OCI-LY7 (cell line): ENCODE results near the gene NDUFB10. TPM values are rescaled to one million over a fixed set of nuclear protein-coding genes. Genes with fewer than 3 reads are reported as not detected.

Experiments used
- BruUV-seq: library from RNA; stranded (reverse); fragments of 400-500 nt; replicated peaks from 2 replicates; lab custom pipeline; 2021; lab: Mats Ljungman, UMichigan
- CTCF ChIA-PET: fragments of 300-600 bp; sonication (Branson Sonifier 250); formaldehyde crosslinking; loops from one replicate; lab custom pipeline; 2022; ENCODE audit warnings: antibody characterized with exemption; ENCODE audit not compliant: unreplicated experiment; lab: Charles Lee
- POLR2A ChIA-PET: fragments of 300-600 bp; sonication (Branson Sonifier 250); formaldehyde crosslinking; loops from one replicate; lab custom pipeline; 2022; ENCODE audit warnings: antibody characterized with exemption; lab: Charles Lee
- DNase-seq: peaks from one replicate; pipeline ENCODE4 v3.0.0-alpha.2; 2015; ENCODE audit warnings: low spot score
- H2AFZ ChIP-seq: fragments of 200-600 bp; sonication (generic), shearing (Covaris generic); 2 replicates; pipeline ENCODE4 v1.6.1; 2014; ENCODE audit warnings: mild to moderate bottlenecking, antibody characterized with exemption, low read length, moderate library complexity
- H3K27ac ChIP-seq: fragments of 200-600 bp; sonication (generic); 2 replicates; pipeline ENCODE4 v1.5.1; 2014; ENCODE audit warnings: mixed run types, low read depth, mild to moderate bottlenecking, moderate library complexity, low read length, inconsistent platforms; ENCODE audit not compliant: poor library complexity, severe bottlenecking
- H3K36me3 ChIP-seq: fragments of 200-600 bp; sonication (generic); 2 replicates; pipeline ENCODE4 v1.6.1; 2014; ENCODE audit warnings: mild to moderate bottlenecking, antibody characterized with exemption, low read length, moderate library complexity, mixed read lengths; ENCODE audit not compliant: insufficient read depth
- H3K4me1 ChIP-seq: fragments of 200-600 bp; sonication (generic); 2 replicates; pipeline ENCODE4 v1.5.1; 2014; ENCODE audit warnings: mild to moderate bottlenecking, low read length; ENCODE audit not compliant: insufficient read depth, poor library complexity, severe bottlenecking
- H3K4me2 ChIP-seq: fragments of 200-600 bp; sonication (generic); 2 replicates; pipeline ENCODE4 v1.6.1; 2014; ENCODE audit warnings: mild to moderate bottlenecking, low read length
- H3K4me3 ChIP-seq: fragments of 200-600 bp; sonication (generic); 2 replicates; pipeline ENCODE4 v1.5.1; 2014; ENCODE audit warnings: mild to moderate bottlenecking, low read depth, low read length; ENCODE audit not compliant: poor library complexity, severe bottlenecking
- H3K79me2 ChIP-seq: fragments of 200-600 bp; sonication (generic); 2 replicates; pipeline ENCODE4 v1.6.1; 2016; ENCODE audit warnings: low read depth, mild to moderate bottlenecking, low read length, moderate library complexity, mixed read lengths; ENCODE audit not compliant: insufficient read depth
- H3K9me2 ChIP-seq: fragments of 200-600 bp; sonication (generic); 2 replicates; pipeline ENCODE4 v1.6.1; 2016; ENCODE audit warnings: mild to moderate bottlenecking, low read length, mixed read lengths; ENCODE audit not compliant: insufficient read depth
- H3K9me3 ChIP-seq: fragments of 200-600 bp; sonication (generic); 2 replicates; pipeline ENCODE4 v1.6.1; 2014; ENCODE audit warnings: mild to moderate bottlenecking, mixed run types, low read length, mixed read lengths
- H4K20me1 ChIP-seq: fragments of 200-600 bp; sonication (generic); 2 replicates; pipeline ENCODE4 v1.6.1; 2014; ENCODE audit warnings: mild to moderate bottlenecking, antibody characterized with exemption, low read length, moderate library complexity, mixed read lengths; ENCODE audit not compliant: insufficient read depth
- EZH2phosphoT487 ChIP-seq: fragments of 200-600 bp; sonication (generic); IDR thresholded peaks from 2 replicates; pipeline ENCODE4 v1.6.1; 2018; ENCODE audit warnings: low read depth, borderline replicate concordance, mild to moderate bottlenecking, mixed run types, antibody characterized with exemption, low read length, moderate library complexity, mixed read lengths
- intact Hi-C: fragments of 100-400 bp; cut with micrococcal nuclease; formaldehyde crosslinking; loops from one replicate; pipeline ENCODE4 v1.10.0; 2022; ENCODE audit not compliant: unreplicated experiment
- total RNA-seq, 2 experiments: library from RNA; depleted of rRNA in 1 of 2; stranded (reverse); fragments of >200 nt in 1 of 2; shearing (Covaris generic) in 1 of 2; gene quantifications; 2 replicates each; pipeline ENCODE4 v1.2.3, GENCODE V29; 2014 to 2022
- TF ChIP-seq, protein P1 (sequence below): fragments of 200-600 bp; sonication (generic); conservative IDR thresholded peaks from 2 replicates; pipeline ENCODE4 v1.5.1; 2014; ENCODE audit warnings: mild to moderate bottlenecking, antibody characterized with exemption, low read length, moderate library complexity, mixed read lengths

The NDUFB10 gene
- total RNA-seq, 2 experiments from 2014 or later, result 201 to 240 TPM

DNA sequence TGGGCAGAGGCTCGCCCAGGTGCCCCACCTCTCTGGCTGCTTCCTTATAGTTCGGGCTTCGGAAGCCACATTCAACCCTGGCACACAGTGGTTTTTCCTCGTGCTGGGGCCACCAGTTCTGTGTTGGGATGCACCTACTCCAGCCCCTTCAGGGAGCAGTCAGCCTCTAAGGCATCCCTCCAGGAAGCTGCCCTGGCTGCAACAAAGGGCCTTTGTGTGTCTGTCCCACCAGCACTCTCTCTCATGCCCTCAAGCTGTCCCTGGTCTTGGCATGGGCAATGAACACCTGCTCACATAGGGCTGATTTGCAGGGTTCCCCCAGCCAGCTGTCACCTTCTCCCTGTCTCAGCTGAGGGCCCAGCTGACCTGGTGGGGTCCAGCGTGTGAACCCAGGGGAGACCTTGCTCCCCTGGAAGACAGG, 22.7 kb downstream of the NDUFB10 start:
- intact Hi-C loops, result no loop called here
- TF ChIP-seq, protein P1, sequence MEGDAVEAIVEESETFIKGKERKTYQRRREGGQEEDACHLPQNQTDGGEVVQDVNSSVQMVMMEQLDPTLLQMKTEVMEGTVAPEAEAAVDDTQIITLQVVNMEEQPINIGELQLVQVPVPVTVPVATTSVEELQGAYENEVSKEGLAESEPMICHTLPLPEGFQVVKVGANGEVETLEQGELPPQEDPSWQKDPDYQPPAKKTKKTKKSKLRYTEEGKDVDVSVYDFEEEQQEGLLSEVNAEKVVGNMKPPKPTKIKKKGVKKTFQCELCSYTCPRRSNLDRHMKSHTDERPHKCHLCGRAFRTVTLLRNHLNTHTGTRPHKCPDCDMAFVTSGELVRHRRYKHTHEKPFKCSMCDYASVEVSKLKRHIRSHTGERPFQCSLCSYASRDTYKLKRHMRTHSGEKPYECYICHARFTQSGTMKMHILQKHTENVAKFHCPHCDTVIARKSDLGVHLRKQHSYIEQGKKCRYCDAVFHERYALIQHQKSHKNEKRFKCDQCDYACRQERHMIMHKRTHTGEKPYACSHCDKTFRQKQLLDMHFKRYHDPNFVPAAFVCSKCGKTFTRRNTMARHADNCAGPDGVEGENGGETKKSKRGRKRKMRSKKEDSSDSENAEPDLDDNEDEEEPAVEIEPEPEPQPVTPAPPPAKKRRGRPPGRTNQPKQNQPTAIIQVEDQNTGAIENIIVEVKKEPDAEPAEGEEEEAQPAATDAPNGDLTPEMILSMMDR, result no peak
- no peak for TF ChIP-seq EZH2phosphoT487
- Histone ChIP-seq H3K4me3 (no peak overlapping the region), H3K36me3 (peaks cover 35% of the 10 kb centered on the region; the same call in 1 of the 2 replicates), H3K4me1 (peaks cover 14% of the 10 kb centered on the region), H2AFZ (no peak overlapping the region), H4K20me1 (no peaks in the 10 kb centered on the region), H3K4me2 (no peak overlapping the region), H3K79me2 (no peaks in the 10 kb centered on the region), H3K27ac (no peak overlapping the region), H3K9me2 (no peaks in the 10 kb centered on the region), H3K9me3 (no peaks in the 10 kb centered on the region)
- POLR2A ChIA-PET, result interaction anchor here (0.7 kb wide), 1 partner anchor 9 kb away, joined by 3 read pairs; no protein-coding TSS in a partner anchor
- no TSS peak for BruUV-seq
- no peak for DNase-seq
- CTCF ChIA-PET, result no interaction called here

DNA sequence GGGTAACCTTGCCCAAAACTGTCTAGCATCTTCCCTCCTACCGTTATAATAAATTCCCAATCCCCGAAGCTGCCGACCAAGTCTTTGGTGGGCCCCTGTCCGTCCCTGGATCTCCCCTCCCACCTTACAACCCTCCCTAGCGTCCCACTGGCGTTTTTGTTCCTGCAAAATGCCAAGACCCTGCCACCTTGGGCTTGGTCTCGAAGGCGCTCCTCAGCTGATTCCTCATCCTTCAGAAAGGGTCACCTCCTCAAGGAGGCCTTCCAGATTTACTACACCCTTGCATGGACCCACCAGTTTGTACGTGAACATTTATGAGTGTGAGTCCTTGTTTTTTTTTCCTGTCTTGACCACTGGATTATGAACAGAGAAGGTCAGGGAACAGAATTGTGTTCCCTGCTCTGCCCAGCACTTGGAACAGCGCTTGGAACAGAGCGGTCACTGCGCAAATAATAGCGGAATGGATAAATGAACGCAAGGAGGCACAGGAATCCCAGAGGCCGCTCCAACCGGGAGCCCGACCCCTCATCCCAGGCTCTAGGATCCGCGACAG, 23.7 kb downstream of the NDUFB10 start:
- no peaks in the 10 kb centered on the region for H4K20me1 ChIP-seq
- DNase-seq, result no peak
- intact Hi-C loops, result no loop called here
- peaks cover 14% of the 10 kb centered on the region for H3K4me1 ChIP-seq
- H3K9me2 ChIP-seq, result no peaks in the 10 kb centered on the region
- ChIA-PET POLR2A (no interaction called here), CTCF (no interaction called here)
- no TSS peak for BruUV-seq
- no peaks in the 10 kb centered on the region for H3K9me3 ChIP-seq
- no peak overlapping the region for H3K27ac ChIP-seq
- H3K79me2 ChIP-seq, result no peaks in the 10 kb centered on the region
- H3K4me3 ChIP-seq, result peak overlapping the region; percentile 82
- TF ChIP-seq EZH2phosphoT487, result no peak
- TF ChIP-seq, protein P1, result no peak
- no peak overlapping the region for H2AFZ ChIP-seq
- H3K36me3 ChIP-seq, result peaks cover 25% of the 10 kb centered on the region; the same call in 1 of the 2 replicates
- H3K4me2 ChIP-seq, result peak overlapping the region; percentile 85
